GM19438 (cell line): ENCODE measurements around the gene ATP5ME.
"Not testable (repeated sequence)": the region's sequence is repeated elsewhere in the genome, so short reads cannot be mapped to it uniquely, and the experiment has no call there.

ENCODE experiments used
- ATAC-seq: cut with Tn5 transposase; IDR thresholded peaks from one replicate; pipeline ENCODE4 v1.9.1; 2021; ENCODE audit warnings: low read depth; ENCODE audit not compliant: unreplicated experiment

ATP5ME gene

DNA sequence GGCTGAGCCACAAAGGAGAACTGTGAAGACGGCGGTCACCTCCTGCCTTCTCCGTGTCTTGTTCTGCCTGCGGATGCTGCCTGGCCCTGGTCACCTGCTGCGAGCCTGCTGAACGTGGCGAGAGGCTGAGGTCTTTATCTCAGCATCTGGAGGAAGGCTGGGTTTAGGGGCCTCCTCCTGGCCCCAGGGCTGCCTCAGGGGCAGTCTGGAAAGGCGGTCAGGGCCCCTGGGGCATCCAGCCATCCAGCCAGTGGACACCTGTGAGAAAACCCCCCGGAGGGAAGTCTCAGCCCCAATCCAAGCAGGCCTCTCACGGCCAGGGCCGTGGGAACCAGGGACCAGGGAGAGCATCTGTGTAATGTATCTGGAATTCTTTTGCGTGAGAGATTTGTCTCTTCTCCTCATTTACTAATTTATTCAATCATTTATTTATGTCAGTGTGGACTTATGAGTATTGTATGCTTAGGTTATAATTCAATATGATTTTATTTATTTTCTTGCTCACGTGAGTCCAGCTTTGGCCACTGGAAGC is 37.4 kb downstream of the ATP5ME start:
- ATAC-seq = no peak

- ATAC-seq = no peak
Measured at GRCh38 chr4:635851-636627, 38.0 kb downstream of the ATP5ME start.

- not testable (repeated sequence) for ATAC-seq
Measured at GRCh38 chr4:635066-635835, 38.8 kb downstream of the ATP5ME start.

DNA sequence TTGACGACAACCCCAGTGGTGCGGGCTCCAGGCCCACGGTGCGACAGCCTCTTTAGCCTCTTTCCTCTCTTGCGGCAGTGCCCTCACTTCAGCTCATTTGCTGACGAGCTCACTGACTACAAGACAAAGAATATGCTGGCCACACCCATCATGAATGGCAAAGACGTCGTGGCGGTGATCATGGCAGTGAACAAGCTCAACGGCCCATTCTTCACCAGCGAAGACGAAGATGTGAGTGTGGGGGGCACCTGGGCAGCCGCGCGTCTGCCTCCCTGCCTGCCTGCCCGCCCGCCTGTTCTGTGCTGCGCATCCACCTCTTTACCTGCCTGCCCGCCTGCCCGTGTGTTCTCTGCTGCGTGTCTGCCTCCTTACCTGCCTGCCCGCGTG is 39.5 kb downstream of the ATP5ME start:
- ATAC-seq = no peak

GRCh38 chr4:633976-634598 is 40.0 kb downstream of the ATP5ME start:
- no peak for ATAC-seq

DNA sequence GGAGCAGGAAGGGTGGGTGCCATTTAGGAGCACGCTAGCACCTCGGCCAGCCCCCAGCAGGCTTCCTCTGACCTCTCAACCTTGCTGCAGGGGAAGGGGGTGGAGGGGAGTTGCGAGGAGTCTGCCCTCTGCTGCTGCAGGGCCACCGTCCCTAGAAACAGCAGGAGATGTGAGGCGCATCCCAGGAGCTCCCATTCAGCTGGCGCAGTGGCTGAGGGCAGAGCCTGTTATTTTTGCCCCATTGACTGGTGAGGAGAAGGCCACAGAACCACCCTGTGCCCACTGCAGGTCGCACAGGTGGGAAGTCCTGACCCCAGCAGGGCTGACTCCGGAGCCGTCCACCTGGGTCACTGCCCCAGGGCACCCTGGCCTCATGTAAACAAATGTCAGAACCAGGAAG is 40.7 kb downstream of the ATP5ME start:
- no peak for ATAC-seq

GRCh38 chr4:632926-633325 is 41.1 kb downstream of the ATP5ME start:
- ATAC-seq = no peak

GRCh38 chr4:632196-632790 is 41.8 kb downstream of the ATP5ME start:
- ATAC-seq = no peak

- ATAC-seq = no peak
Measured at GRCh38 chr4:630656-631055, 43.4 kb downstream of the ATP5ME start.

GRCh38 chr4:629915-630641 is 44.0 kb downstream of the ATP5ME start:
- ATAC-seq = no peak

GRCh38 chr4:629636-629914 is 44.5 kb downstream of the ATP5ME start:
- ATAC-seq = no peak

- no peak for ATAC-seq
Measured at GRCh38 chr4:628821-629635, 45.0 kb downstream of the ATP5ME start.

GRCh38 chr4:628311-628741 is 45.8 kb downstream of the ATP5ME start:
- no peak for ATAC-seq

- no peak for ATAC-seq
Measured at GRCh38 chr4:627347-628125, 46.5 kb downstream of the ATP5ME start.

DNA sequence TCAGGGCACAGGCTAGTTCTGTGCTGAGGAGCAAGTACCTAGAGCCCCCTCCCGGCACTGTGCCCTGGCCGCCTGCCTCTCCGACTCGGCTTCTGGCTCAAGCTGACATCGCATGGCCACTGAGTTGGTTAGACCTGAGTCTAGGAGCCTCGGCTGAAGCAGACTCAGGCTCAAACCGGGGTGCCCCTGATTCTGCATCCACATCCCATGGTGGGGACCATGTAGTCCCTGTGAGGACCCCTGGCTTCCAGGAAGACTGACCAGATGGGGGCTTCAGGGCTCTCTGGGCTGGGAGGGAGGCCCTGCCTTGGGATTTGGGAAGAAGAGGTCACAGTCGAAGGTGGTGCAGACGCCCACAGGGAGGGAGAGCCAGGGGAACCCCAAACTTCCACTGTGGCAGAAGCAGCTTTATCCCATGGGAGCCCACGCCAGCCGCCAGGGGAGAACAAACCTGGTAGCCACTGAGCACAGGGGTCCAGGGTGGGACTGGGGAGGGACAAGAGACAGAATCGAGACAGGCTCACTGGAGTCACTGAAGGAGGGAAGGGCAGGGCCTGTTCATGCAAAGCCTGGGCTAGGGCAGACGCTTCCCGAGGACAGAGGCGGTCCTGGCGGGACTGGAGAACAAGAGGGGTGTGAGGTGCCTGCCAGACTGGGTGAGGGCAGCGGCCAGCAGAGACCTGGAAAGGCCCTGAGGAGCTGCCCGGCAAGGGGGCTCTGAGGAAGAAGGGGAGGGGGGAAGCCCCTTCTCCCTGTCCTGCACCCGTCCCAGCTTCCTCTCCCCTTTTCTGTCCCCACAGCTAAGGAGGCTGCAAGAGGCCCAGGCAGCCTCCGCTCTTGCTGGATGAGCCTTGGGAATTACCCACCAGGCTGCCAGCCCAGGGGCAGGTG is 47.6 kb downstream of the ATP5ME start:
- ATAC-seq = no peak

GRCh38 chr4:625631-626161 is 48.4 kb downstream of the ATP5ME start:
- no peak for ATAC-seq

GRCh38 chr4:624705-625590 is 49.1 kb downstream of the ATP5ME start, which contains the start of gene PDE6B:
TSS of gene PDE6B (plus strand) at chr4:625573. CDS start at chr4:625627, 54 bp downstream.
- no peak for ATAC-seq
